HUES64 (cell line): ENCODE data around the gene TNFSF8.

Experiments
- H3K27ac ChIP-seq: 2 replicates; pipeline ENCODE4 v1.7.0; 2013; ENCODE audit warnings: low read depth, low read length, inconsistent platforms
- H3K27me3 ChIP-seq: 2 replicates; pipeline ENCODE4 v1.6.1; 2013; ENCODE audit warnings: mild to moderate bottlenecking, low read length; ENCODE audit not compliant: insufficient read depth
- H3K36me3 ChIP-seq: 2 replicates; pipeline ENCODE4 v1.6.1; 2013; ENCODE audit warnings: mild to moderate bottlenecking, low read length; ENCODE audit not compliant: insufficient read depth
- H3K4me1 ChIP-seq: 2 replicates; pipeline ENCODE4 v1.6.1; 2013; ENCODE audit warnings: mild to moderate bottlenecking, low read length, moderate library complexity; ENCODE audit not compliant: insufficient read depth
- H3K4me3 ChIP-seq: 2 replicates; pipeline ENCODE4 v1.5.1; 2013; ENCODE audit warnings: mild to moderate bottlenecking, low read length, moderate library complexity
- H3K9ac ChIP-seq: 2 replicates; pipeline ENCODE4 v1.6.1; 2013; ENCODE audit warnings: mild to moderate bottlenecking, low read depth, low read length
- H3K9me3 ChIP-seq: 2 replicates; pipeline ENCODE4 v1.6.1; 2013; ENCODE audit warnings: low read depth, low read length; ENCODE audit not compliant: insufficient read depth
- WGBS: fragments of 150-250, 120-280 bp; methylation state at CpG from one replicate; pipeline ENCODE4 v1.1.7; 2013; ENCODE audit warnings: missing lambda C conversion rate; 5-methylcytosine and 5-hydroxymethylcytosine counted together

TNFSF8 gene

GRCh38 chr9:114864471-114864870 is 65.9 kb downstream of the TNFSF8 start:
- no peak overlapping the region for H3K27ac ChIP-seq
- no peak overlapping the region for H3K4me3 ChIP-seq
- H3K27me3 ChIP-seq = no peaks in the 10 kb centered on the region
- H3K9ac ChIP-seq = no peak overlapping the region
- WGBS = 100% methylated on average over 1 of the region's 1 CpG
- H3K4me1 ChIP-seq = peaks cover 3% of the 10 kb centered on the region; the same call in 1 of the 2 replicates
- H3K36me3 ChIP-seq = no peaks in the 10 kb centered on the region
- H3K9me3 ChIP-seq = no peaks in the 10 kb centered on the region

- no peaks in the 10 kb centered on the region for H3K27me3 ChIP-seq
- no peak overlapping the region for H3K9ac ChIP-seq
- 95% methylated on average over 11 of the region's 11 CpGs for WGBS
- no peak overlapping the region for H3K27ac ChIP-seq
- no peaks in the 10 kb centered on the region for H3K9me3 ChIP-seq
- no peak overlapping the region for H3K4me3 ChIP-seq
- no peaks in the 10 kb centered on the region for H3K36me3 ChIP-seq
- H3K4me1 ChIP-seq = no peaks in the 10 kb centered on the region
Observed at GRCh38 chr9:114861922-114862605, 68.3 kb downstream of the TNFSF8 start.

DNA sequence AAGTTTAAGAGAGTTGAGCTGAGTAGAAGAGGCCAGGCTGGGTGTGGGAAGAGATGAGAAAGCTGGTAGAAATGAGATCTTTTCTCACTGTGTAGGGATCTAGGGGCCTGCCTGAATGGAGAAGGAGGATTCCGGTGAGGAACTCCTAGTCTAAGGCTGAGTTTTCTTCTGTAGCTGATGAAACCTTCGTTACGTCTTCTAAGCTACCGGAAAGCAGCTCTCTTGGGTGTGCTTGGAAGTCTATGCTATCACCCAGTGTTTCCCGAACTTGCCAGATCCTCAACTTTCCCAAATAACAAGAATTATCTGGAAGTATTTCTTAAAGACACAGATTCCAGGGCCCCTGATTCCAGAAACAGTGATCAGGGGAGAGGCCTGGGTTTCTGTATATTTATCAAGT is 69.1 kb downstream of the TNFSF8 start:
- WGBS = 98% methylated on average over 5 of the region's 5 CpGs
- H3K4me3 ChIP-seq = no peak overlapping the region
- no peaks in the 10 kb centered on the region for H3K27me3 ChIP-seq
- H3K27ac ChIP-seq = no peak overlapping the region
- H3K9ac ChIP-seq = no peak overlapping the region
- no peaks in the 10 kb centered on the region for H3K36me3 ChIP-seq
- no peaks in the 10 kb centered on the region for H3K4me1 ChIP-seq
- no peaks in the 10 kb centered on the region for H3K9me3 ChIP-seq

- Histone ChIP-seq H3K4me3 (no peak overlapping the region), H3K4me1 (no peaks in the 10 kb centered on the region), H3K9me3 (no peaks in the 10 kb centered on the region), H3K36me3 (no peaks in the 10 kb centered on the region), H3K27ac (no peak overlapping the region), H3K27me3 (no peaks in the 10 kb centered on the region), H3K9ac (no peak overlapping the region)
- WGBS = 90% methylated on average over 1 of the region's 2 CpGs
Observed at GRCh38 chr9:114860187-114860586, 70.2 kb downstream of the TNFSF8 start.

GRCh38 chr9:114856942-114857315 is 73.5 kb downstream of the TNFSF8 start:
- no peaks in the 10 kb centered on the region for H3K36me3 ChIP-seq
- H3K4me3 ChIP-seq = no peak overlapping the region
- no peaks in the 10 kb centered on the region for H3K4me1 ChIP-seq
- WGBS = 100% methylated on average over 2 of the region's 2 CpGs
- no peak overlapping the region for H3K9ac ChIP-seq
- no peaks in the 10 kb centered on the region for H3K9me3 ChIP-seq
- no peaks in the 10 kb centered on the region for H3K27me3 ChIP-seq
- no peak overlapping the region for H3K27ac ChIP-seq

DNA sequence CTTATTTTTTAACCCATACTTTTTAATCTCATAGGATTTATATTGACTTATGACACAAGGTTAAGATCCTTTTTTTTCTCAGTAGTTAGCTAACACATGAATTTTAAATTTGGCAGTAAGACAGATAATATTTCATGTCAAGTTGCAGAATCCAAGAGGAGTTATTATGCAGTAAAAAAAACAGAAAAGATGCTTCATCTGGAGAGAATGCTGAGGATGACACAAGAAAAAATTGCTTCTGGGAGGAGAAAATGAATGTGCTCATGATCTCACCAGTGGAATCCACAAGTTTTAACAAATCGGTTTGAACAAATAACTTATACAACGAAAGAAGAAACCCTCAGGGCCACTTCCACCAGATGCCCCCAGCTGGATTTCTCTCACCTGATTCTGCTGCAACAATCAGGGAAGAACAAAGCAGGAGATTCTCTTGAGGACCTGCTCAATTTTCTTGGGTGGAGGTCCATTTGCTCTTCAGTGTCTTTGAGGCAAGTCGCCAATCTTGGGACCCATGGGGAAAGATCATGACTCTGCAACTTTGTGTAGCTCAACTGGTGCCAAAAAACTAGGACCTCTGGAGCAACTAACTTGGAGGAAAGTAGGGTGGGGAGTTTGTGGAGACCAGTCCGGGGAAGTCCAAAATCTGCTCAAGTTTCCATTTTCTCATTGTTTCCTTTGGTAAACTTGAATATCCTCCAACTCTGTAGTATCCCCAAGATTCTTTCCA is 74.0 kb downstream of the TNFSF8 start:
- WGBS = 93% methylated on average over 4 of the region's 4 CpGs
- H3K27ac ChIP-seq = no peak overlapping the region
- H3K4me3 ChIP-seq = no peak overlapping the region
- H3K4me1 ChIP-seq = no peaks in the 10 kb centered on the region
- H3K36me3 ChIP-seq = no peaks in the 10 kb centered on the region
- no peak overlapping the region for H3K9ac ChIP-seq
- no peaks in the 10 kb centered on the region for H3K27me3 ChIP-seq
- no peaks in the 10 kb centered on the region for H3K9me3 ChIP-seq

DNA sequence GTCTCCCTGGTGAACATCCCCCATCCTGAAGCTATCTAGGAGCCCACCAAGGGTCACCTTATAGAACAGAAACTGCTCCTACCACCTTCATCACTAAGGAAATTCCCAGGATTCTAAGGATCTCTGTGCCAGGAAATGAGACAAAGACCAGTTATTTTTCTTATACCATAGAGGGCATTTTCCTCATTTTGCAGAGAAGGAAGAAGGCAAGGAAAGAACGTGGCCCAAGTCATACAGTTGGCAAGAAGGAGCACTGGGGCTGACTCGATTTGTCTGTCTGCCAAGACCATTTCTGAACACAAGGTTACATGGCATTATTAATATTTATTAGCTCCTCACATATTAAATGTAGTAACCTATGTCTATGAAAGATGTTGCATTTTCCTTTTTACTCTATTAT is 74.9 kb downstream of the TNFSF8 start:
- no peak overlapping the region for H3K27ac ChIP-seq
- H3K27me3 ChIP-seq = no peaks in the 10 kb centered on the region
- no peaks in the 10 kb centered on the region for H3K4me1 ChIP-seq
- H3K4me3 ChIP-seq = no peak overlapping the region
- no peaks in the 10 kb centered on the region for H3K9me3 ChIP-seq
- H3K36me3 ChIP-seq = no peaks in the 10 kb centered on the region
- no peak overlapping the region for H3K9ac ChIP-seq
- WGBS = 91% methylated on average over 2 of the region's 2 CpGs

GRCh38 chr9:114854736-114855355 is 75.5 kb downstream of the TNFSF8 start:
- Histone ChIP-seq H3K27me3 (no peaks in the 10 kb centered on the region), H3K4me3 (no peak overlapping the region), H3K9me3 (no peaks in the 10 kb centered on the region), H3K9ac (no peak overlapping the region), H3K4me1 (no peaks in the 10 kb centered on the region), H3K36me3 (no peaks in the 10 kb centered on the region), H3K27ac (no peak overlapping the region)
- 95% methylated on average over 6 of the region's 7 CpGs for WGBS

GRCh38 chr9:114853071-114853855 is 77.1 kb downstream of the TNFSF8 start:
- no peaks in the 10 kb centered on the region for H3K4me1 ChIP-seq
- no peaks in the 10 kb centered on the region for H3K9me3 ChIP-seq
- WGBS = 87% methylated on average over 3 of the region's 3 CpGs
- no peaks in the 10 kb centered on the region for H3K27me3 ChIP-seq
- H3K4me3 ChIP-seq = no peak overlapping the region
- no peak overlapping the region for H3K9ac ChIP-seq
- no peaks in the 10 kb centered on the region for H3K36me3 ChIP-seq
- H3K27ac ChIP-seq = no peak overlapping the region

DNA sequence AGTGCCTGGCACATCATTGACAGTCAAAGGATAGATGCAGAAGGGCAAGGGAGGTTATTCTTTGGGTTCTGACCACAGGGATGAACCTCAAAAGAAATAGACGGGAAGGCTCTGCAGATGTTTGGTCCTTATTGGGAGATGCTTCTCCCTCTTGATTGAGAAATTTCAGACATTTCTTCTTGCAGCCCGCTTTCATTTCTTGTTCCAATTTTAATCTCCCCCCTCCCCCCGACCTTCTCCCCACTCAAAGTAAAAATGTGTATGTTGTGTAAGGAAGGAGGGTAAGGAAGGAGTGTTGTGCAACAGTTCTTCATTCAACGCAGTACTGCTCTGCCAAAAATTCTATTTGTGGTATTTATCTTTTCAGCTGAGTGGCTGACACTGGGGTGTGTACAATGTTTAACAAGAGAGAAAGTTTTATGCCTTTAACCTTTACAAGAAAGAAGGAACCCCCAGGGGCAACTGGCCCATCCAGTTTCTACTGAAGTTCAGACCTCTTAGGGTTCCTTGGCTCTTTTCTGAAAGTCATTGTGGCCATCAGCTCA is 78.3 kb downstream of the TNFSF8 start:
- Histone ChIP-seq H3K36me3 (no peaks in the 10 kb centered on the region), H3K27ac (no peak overlapping the region), H3K9ac (no peak overlapping the region), H3K9me3 (no peaks in the 10 kb centered on the region), H3K4me3 (no peak overlapping the region), H3K4me1 (no peaks in the 10 kb centered on the region), H3K27me3 (no peaks in the 10 kb centered on the region)
- WGBS = 95% methylated on average over 2 of the region's 4 CpGs

GRCh38 chr9:114851306-114851705 is 79.1 kb downstream of the TNFSF8 start:
- WGBS = 85% methylated on average over 3 of the region's 3 CpGs
- H3K4me1 ChIP-seq = no peaks in the 10 kb centered on the region
- H3K9me3 ChIP-seq = no peaks in the 10 kb centered on the region
- no peak overlapping the region for H3K9ac ChIP-seq
- no peaks in the 10 kb centered on the region for H3K27me3 ChIP-seq
- H3K4me3 ChIP-seq = no peak overlapping the region
- no peak overlapping the region for H3K27ac ChIP-seq
- no peaks in the 10 kb centered on the region for H3K36me3 ChIP-seq
